Esophagus muscularis mucosa (tissue), 4 donors: ENCODE results near the gene CSTF2T. TPM values are rescaled to one million over a fixed set of nuclear protein-coding genes. Genes with fewer than 3 reads are reported as not detected.
A peak's percentile ranks its signal among the peaks of the same experiment; 100 is the strongest.

Experiments
- DNase-seq: peaks from one replicate; pipeline ENCODE4 v3.0.0-alpha.2; 2017; ENCODE audit errors: extremely low spot score
- H3K27ac ChIP-seq, 4 donors: fragments of 200-600 bp; sonication (generic); replicated peaks in 1 of 4; 1 replicate in 3 of 4; 2 replicates in 1 of 4; pipeline ENCODE4 v1.5.1; 2016 to 2019; ENCODE audit warnings: mild to moderate bottlenecking in 1 of 4
- H3K27me3 ChIP-seq, 4 donors: fragments of 200-600 bp; sonication (generic); one replicate each; pipeline versions ENCODE4 v1.5.1 to v1.6.0; 2016 to 2019
- H3K36me3 ChIP-seq, 4 donors: fragments of 200-600 bp; sonication (generic); one replicate each; pipeline ENCODE4 v1.5.1; 2016 to 2019
- H3K4me1 ChIP-seq, 4 donors: fragments of 200-600 bp; sonication (generic); one replicate each; pipeline ENCODE4 v1.5.1; 2016 to 2019
- H3K4me3 ChIP-seq, 4 donors: fragments of 200-600 bp; sonication (generic); 1 replicate in 2 of 4; 2 replicates in 2 of 4; pipeline ENCODE4 v1.5.1; 2016 to 2019; ENCODE audit warnings: mild to moderate bottlenecking in 4 of 4, moderate library complexity in 1 of 4
- H3K9me3 ChIP-seq, 4 donors: fragments of 200-600 bp; sonication (generic); 1 replicate in 3 of 4; 2 replicates in 1 of 4; pipeline ENCODE4 v1.5.1; 2016 to 2019
- EP300 ChIP-seq: sonication (generic); formaldehyde crosslinking; IDR thresholded peaks from one replicate; pipeline ENCODE4 v1.6.1; 2017; ENCODE audit warnings: antibody characterized with exemption
- POLR2A ChIP-seq: fragments of 450-650 bp; IDR thresholded peaks from one replicate; pipeline ENCODE4 v1.6.1; 2017; ENCODE audit warnings: antibody characterized with exemption, moderate library complexity, mild to moderate bottlenecking, low read depth
- POLR2AphosphoS5 ChIP-seq, 2 donors: sonication (generic); formaldehyde crosslinking; IDR thresholded peaks; one replicate each; pipeline ENCODE4 v1.6.1; 2017; ENCODE audit warnings: antibody characterized with exemption in 2 of 2
- WGBS: methylation state at CpG from one replicate; pipeline ENCODE4 v1.1.5; 2018; 5-methylcytosine and 5-hydroxymethylcytosine counted together
- intact Hi-C: fragments of 100-400 bp; cut with DNase I; formaldehyde crosslinking; loops from one replicate; pipeline ENCODE4 v1.15.1; 2023
- total RNA-seq, 4 donors: library from RNA; depleted of rRNA; stranded (reverse); fragments of >200 nt; gene quantifications; one replicate each; pipeline versions ENCODE4 v1.1.0 to v1.2.1, GENCODE V29; 2016
- TF ChIP-seq, protein P1 (sequence below), 3 experiments: fragments of 200-600 bp in 2 of 3; fragments of 450-650 bp in 1 of 3; sonication (generic) in 2 of 3; IDR thresholded peaks; one replicate each; pipeline ENCODE4 v1.5.1; 2017 to 2019; ENCODE audit warnings: antibody characterized with exemption in 3 of 3, mild to moderate bottlenecking in 2 of 3, moderate library complexity in 1 of 3

Gene CSTF2T
- total RNA-seq, 4 donors from 2014 or later: 18.3 to 35.1 (median 25.5) TPM

DNA sequence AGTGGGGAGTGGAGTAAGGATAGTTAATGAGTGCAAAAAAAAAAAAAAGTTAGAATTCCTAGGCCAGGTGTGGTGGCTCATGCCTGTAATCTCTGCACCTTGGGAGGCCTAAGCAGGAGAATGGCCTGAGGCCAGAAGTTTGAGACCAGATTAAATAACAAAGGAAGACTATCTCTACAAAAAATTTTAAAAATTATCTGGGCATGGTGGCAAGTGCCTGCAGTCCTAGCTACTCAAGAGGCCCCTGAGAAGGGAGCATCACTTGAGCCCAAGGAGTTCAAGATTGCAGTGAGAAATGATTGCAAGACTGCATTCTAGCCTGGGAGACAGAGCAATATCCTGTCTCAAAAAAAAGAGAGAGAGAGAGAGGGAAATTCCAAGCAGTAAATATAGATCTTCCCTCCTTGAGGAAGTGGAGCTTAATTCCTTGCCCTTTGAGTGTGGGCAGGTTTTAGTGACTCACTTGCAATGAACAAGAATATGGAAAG lies 19.5 kb upstream of the CSTF2T start:
- Histone ChIP-seq H3K36me3 (no peaks in the 10 kb centered on the region), H3K9me3 (no peaks in the 10 kb centered on the region), H3K4me1 (peaks cover 0 to 13% (median 0%) of the 10 kb centered on the region in 4 donors), H3K4me3 (no peak overlapping the region), H3K27ac (no peak overlapping the region), H3K27me3 (no peaks in the 10 kb centered on the region)
- DNase-seq: no peak
- TF ChIP-seq, protein P1, sequence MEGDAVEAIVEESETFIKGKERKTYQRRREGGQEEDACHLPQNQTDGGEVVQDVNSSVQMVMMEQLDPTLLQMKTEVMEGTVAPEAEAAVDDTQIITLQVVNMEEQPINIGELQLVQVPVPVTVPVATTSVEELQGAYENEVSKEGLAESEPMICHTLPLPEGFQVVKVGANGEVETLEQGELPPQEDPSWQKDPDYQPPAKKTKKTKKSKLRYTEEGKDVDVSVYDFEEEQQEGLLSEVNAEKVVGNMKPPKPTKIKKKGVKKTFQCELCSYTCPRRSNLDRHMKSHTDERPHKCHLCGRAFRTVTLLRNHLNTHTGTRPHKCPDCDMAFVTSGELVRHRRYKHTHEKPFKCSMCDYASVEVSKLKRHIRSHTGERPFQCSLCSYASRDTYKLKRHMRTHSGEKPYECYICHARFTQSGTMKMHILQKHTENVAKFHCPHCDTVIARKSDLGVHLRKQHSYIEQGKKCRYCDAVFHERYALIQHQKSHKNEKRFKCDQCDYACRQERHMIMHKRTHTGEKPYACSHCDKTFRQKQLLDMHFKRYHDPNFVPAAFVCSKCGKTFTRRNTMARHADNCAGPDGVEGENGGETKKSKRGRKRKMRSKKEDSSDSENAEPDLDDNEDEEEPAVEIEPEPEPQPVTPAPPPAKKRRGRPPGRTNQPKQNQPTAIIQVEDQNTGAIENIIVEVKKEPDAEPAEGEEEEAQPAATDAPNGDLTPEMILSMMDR (IDR thresholded peaks at IDR 0.05): no peak
- TF ChIP-seq POLR2AphosphoS5 (IDR thresholded peaks at IDR 0.05) (no peak), POLR2A (no peak), EP300 (no peak)
- intact Hi-C loops: no loop called here

DNA sequence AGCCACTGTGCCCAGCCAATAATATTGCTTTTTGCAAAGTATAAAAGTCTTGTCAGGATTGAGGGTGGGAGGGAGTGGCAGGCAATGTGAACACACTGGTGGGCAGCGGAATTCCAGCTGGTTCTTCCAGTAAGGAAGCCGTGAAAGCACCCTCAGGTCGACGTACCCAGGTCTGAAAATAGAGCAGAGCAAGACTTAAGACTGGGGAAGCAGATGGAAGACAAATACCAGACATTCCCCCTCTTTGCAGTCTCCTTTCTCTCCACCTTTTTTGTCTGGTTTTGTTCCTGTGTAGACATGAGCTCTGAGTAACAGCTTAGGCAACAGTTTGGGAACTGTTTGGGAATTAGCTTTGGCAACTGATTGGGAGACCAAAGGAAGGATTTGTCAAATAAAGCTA lies 17.6 kb upstream of the CSTF2T start:
- no peak overlapping the region for H3K4me3 ChIP-seq
- intact Hi-C loops: no loop called here
- no peaks in the 10 kb centered on the region for H3K36me3 ChIP-seq
- H3K4me1 ChIP-seq: peaks cover 0 to 13% (median 0%) of the 10 kb centered on the region in 4 donors
- WGBS: 92% methylated on average over 4 of the region's 4 CpGs
- no peaks in the 10 kb centered on the region for H3K27me3 ChIP-seq
- DNase-seq: no peak
- no peaks in the 10 kb centered on the region for H3K9me3 ChIP-seq
- TF ChIP-seq POLR2AphosphoS5 (IDR thresholded peaks at IDR 0.05) (no peak), EP300 (no peak), POLR2A (no peak)
- TF ChIP-seq, protein P1 (IDR thresholded peaks at IDR 0.05): no peak
- H3K27ac ChIP-seq: no peak overlapping the region

DNA sequence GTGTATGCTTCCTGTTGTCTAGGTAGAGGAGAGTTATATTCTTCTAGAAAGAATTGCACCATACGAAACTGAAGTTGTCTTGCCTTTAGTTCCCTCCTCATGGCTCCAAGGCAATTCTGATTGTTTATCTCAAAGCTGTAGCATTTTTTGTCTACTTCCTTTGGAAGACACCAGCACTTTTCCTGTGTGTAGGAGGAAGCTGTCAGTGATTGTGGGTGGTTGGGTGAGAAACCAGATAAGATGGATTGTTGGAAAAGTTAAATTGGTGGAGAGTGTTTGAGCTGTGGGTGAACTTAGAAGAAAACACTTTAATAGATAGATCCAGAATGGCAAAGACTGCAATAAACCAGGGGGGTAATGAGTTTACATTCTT lies 12.1 kb upstream of the CSTF2T start:
- DNase-seq: no peak
- no peak for TF ChIP-seq POLR2AphosphoS5 (IDR thresholded peaks at IDR 0.05)
- no peak for TF ChIP-seq EP300
- TF ChIP-seq POLR2A: no peak
- TF ChIP-seq, protein P1 (IDR thresholded peaks at IDR 0.05): no peak
- Histone ChIP-seq H3K9me3 (no peaks in the 10 kb centered on the region), H3K4me1 (peaks cover 18 to 29% (median 28%) of the 10 kb centered on the region in 4 donors), H3K4me3 (no peak overlapping the region), H3K36me3 (no peaks in the 10 kb centered on the region), H3K27ac (no peak overlapping the region), H3K27me3 (no peaks in the 10 kb centered on the region)
- 50% methylated on average over 1 of the region's 1 CpG for whole genome bisulfite sequencing
- intact Hi-C loops: no loop called here

DNA sequence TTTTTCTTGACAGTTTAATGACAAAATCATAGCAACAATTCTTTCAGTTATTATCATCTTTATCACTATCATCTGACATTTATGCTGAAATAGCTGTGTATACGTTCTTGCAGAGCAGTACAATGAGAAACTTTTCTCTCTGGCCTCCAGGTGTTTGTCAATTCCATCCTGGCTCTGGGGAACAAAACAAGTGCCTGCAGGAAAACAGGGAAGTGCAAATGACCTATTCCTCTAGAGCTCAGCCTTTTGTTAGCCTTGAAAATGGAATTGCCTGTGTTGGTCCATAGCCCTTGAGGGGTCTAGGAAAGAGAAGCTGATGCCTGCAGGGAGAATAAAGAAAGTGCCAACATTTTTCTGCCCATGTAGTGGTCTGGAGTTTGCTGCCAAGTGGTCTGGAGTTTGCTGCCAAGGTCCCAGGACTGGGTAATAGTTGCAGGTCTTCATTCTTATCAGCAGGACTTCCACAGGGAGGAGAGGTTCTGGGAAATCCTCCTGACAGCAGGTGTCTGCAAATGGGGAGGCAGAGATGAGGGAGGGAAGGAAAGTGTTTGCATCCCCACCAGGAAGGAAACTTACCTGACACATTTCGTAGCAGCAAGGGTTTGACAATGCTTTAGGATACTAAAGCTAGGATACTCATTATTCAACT lies 10.1 kb upstream of the CSTF2T start:
- intact Hi-C loops: loop anchor here (5.0 kb wide), 1 partner anchor 248 kb away; no protein-coding TSS in a partner anchor
- H3K27me3 ChIP-seq: no peaks in the 10 kb centered on the region
- no peak for DNase-seq
- WGBS: 67% methylated on average over 2 of the region's 2 CpGs
- peak overlapping the region in 1 of 4 donors; percentile 86 for H3K27ac ChIP-seq
- no peaks in the 10 kb centered on the region for H3K9me3 ChIP-seq
- peaks cover 28 to 45% (median 40%) of the 10 kb centered on the region in 4 donors for H3K4me1 ChIP-seq
- TF ChIP-seq, protein P1 (IDR thresholded peaks at IDR 0.05): no peak
- TF ChIP-seq POLR2A (no peak), POLR2AphosphoS5 (IDR thresholded peaks at IDR 0.05) (no peak), EP300 (no peak)
- no peak overlapping the region for H3K4me3 ChIP-seq
- no peaks in the 10 kb centered on the region for H3K36me3 ChIP-seq

DNA sequence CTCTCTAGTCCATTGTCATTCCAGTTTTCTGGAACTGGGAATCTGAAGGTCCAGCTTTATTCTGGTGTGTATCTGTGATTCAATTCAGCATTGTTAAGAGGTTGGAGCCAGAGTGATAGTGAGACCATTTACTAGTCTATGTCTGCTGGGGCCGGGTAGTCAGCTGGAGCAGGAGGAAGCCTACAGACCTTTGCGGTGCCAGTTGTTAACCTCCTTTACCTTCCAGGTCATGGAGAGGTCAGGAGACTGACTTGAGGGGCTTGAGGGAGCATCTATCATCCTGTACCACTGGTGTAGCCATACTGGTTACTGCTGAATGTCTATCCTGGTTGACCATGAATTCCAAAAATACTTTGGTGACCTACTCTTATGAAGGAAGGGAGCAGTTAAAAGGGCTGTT lies 9.2 kb upstream of the CSTF2T start:
- no peak for DNase-seq
- Histone ChIP-seq H3K4me1 (peaks cover 28 to 45% (median 40%) of the 10 kb centered on the region in 4 donors), H3K9me3 (no peaks in the 10 kb centered on the region), H3K27ac (peak overlapping the region; percentile 78 to 86 (median 81)), H3K27me3 (no peaks in the 10 kb centered on the region), H3K36me3 (no peaks in the 10 kb centered on the region), H3K4me3 (no peak overlapping the region)
- TF ChIP-seq POLR2AphosphoS5 (IDR thresholded peaks at IDR 0.05) (no peak), EP300 (no peak), POLR2A (no peak)
- TF ChIP-seq, protein P1 (IDR thresholded peaks at IDR 0.05): no peak
- WGBS: 83% methylated on average over 2 of the region's 2 CpGs
- intact Hi-C loops: loop anchor here (5.0 kb wide), 1 partner anchor 249 kb away; no protein-coding TSS in a partner anchor
